Subcutaneous abdominal adipose tissue (tissue), 5 donors: ENCODE data around the gene SUSD4.

Source experiments
- H3K27ac ChIP-seq: one replicate; pipeline ENCODE4 v1.7.0; 2013; ENCODE audit warnings: low read depth, mild to moderate bottlenecking, inconsistent platforms, low read length, moderate library complexity
- H3K27me3 ChIP-seq, 5 donors: one replicate each; pipeline ENCODE4 v1.7.0; 2013; ENCODE audit warnings: low read length in 5 of 5, inconsistent platforms in 1 of 5; ENCODE audit not compliant: control insufficient read depth in 5 of 5, insufficient read depth in 4 of 5
- H3K36me3 ChIP-seq, 5 donors: one replicate each; pipeline ENCODE4 v1.7.0; 2013; ENCODE audit warnings: low read length in 5 of 5; ENCODE audit not compliant: control insufficient read depth in 5 of 5, insufficient read depth in 5 of 5
- H3K4me1 ChIP-seq, 5 donors: one replicate each; pipeline ENCODE4 v1.7.0; 2013; ENCODE audit warnings: low read length in 5 of 5, mild to moderate bottlenecking in 3 of 5, moderate library complexity in 1 of 5; ENCODE audit not compliant: control insufficient read depth in 5 of 5, insufficient read depth in 5 of 5
- H3K4me3 ChIP-seq, 5 donors: one replicate each; pipeline ENCODE4 v1.7.0; 2013; ENCODE audit warnings: low read length in 5 of 5, low read depth in 1 of 5
- H3K9ac ChIP-seq, 5 donors: one replicate each; pipeline ENCODE4 v1.7.0; 2013; ENCODE audit warnings: low read length in 5 of 5, mild to moderate bottlenecking in 4 of 5, moderate library complexity in 3 of 5
- H3K9me3 ChIP-seq, 5 donors: one replicate each; pipeline ENCODE4 v1.7.0; 2013; ENCODE audit warnings: low read length in 5 of 5; ENCODE audit not compliant: control insufficient read depth in 5 of 5
- donor health status: healthy.
- donor health status: healthy.
- donor health status: healthy.
- donor health status: healthy.
- donor health status: healthy.

The SUSD4 gene

GRCh38 chr1:223394706-223395105 lies 30.7 kb upstream of the SUSD4 start:
- no peak overlapping the region for H3K27ac ChIP-seq
- H3K9ac ChIP-seq, result no peak overlapping the region
- H3K36me3 ChIP-seq, result no peaks in the 10 kb centered on the region

GRCh38 chr1:223394242-223394641 lies 30.3 kb upstream of the SUSD4 start:
- Histone ChIP-seq H3K4me1 (peaks cover 0 to 8% (median 6%) of the 10 kb centered on the region in 5 donors), H3K9me3 (peaks cover 0 to 14% (median 0%) of the 10 kb centered on the region in 5 donors), H3K27me3 (peaks cover 10 to 43% (median 16%) of the 10 kb centered on the region in 5 donors), H3K4me3 (no peak overlapping the region), H3K9ac (no peak overlapping the region), H3K36me3 (no peaks in the 10 kb centered on the region), H3K27ac (no peak overlapping the region)

More at GRCh38 chr1:223394706-223395105, 30.7 kb upstream of the SUSD4 start:
- Histone ChIP-seq H3K4me3 (no peak overlapping the region), H3K9me3 (peaks cover 0 to 14% (median 0%) of the 10 kb centered on the region in 5 donors), H3K27me3 (peaks cover 7 to 39% (median 16%) of the 10 kb centered on the region in 5 donors), H3K4me1 (peaks cover 0 to 8% (median 6%) of the 10 kb centered on the region in 5 donors)

- Histone ChIP-seq H3K36me3 (no peaks in the 10 kb centered on the region), H3K4me1 (peaks cover 0 to 8% (median 6%) of the 10 kb centered on the region in 5 donors), H3K4me3 (peak within 1 kb of the TSS in 1 of 5 donors; percentile 10), H3K9me3 (peaks cover 0 to 14% (median 0%) of the 10 kb centered on the region in 5 donors), H3K9ac (no peak within 1 kb of the TSS), H3K27me3 (peaks cover 13 to 45% (median 16%) of the 10 kb centered on the region in 5 donors), H3K27ac (no peak within 1 kb of the TSS)
Observed at GRCh38 chr1:223393275-223394214, 29.6 kb upstream of the SUSD4 start, which contains the start of gene CCDC185. Gene CCDC185 (plus strand): TSS chr1:223393415. CDS start chr1:223393476, 61 bp downstream.

GRCh38 chr1:223390618-223391017 lies 26.6 kb upstream of the SUSD4 start:
- Histone ChIP-seq H3K27ac (no peak overlapping the region), H3K27me3 (peaks cover 13 to 45% (median 16%) of the 10 kb centered on the region in 5 donors), H3K4me1 (peaks cover 0 to 8% (median 6%) of the 10 kb centered on the region in 5 donors), H3K9ac (no peak overlapping the region), H3K36me3 (no peaks in the 10 kb centered on the region), H3K9me3 (peaks cover 0 to 14% (median 0%) of the 10 kb centered on the region in 5 donors), H3K4me3 (no peak overlapping the region)

GRCh38 chr1:223386013-223386412 lies 22.0 kb upstream of the SUSD4 start:
- H3K36me3 ChIP-seq, result no peaks in the 10 kb centered on the region
- H3K9me3 ChIP-seq, result peaks cover 0 to under 1% (median 0%) of the 10 kb centered on the region in 5 donors
- no peaks in the 10 kb centered on the region for H3K4me1 ChIP-seq
- H3K27me3 ChIP-seq, result peaks cover under 1 to 19% (median 5%) of the 10 kb centered on the region in 5 donors
- no peak overlapping the region for H3K27ac ChIP-seq
- H3K9ac ChIP-seq, result no peak overlapping the region
- H3K4me3 ChIP-seq, result no peak overlapping the region

- Histone ChIP-seq H3K27me3 (peaks cover 0 to 7% (median 0%) of the 10 kb centered on the region in 5 donors), H3K4me1 (no peaks in the 10 kb centered on the region), H3K9me3 (peaks cover 0 to 10% (median 9%) of the 10 kb centered on the region in 5 donors), H3K4me3 (no peak overlapping the region), H3K27ac (no peak overlapping the region), H3K9ac (no peak overlapping the region), H3K36me3 (no peaks in the 10 kb centered on the region)
Observed at GRCh38 chr1:223378754-223379153, 14.8 kb upstream of the SUSD4 start.

GRCh38 chr1:223374064-223374610 lies 10.2 kb upstream of the SUSD4 start:
- Histone ChIP-seq H3K4me3 (no peak overlapping the region), H3K36me3 (no peaks in the 10 kb centered on the region), H3K27me3 (peaks cover 0 to 3% (median 0%) of the 10 kb centered on the region in 5 donors), H3K4me1 (no peaks in the 10 kb centered on the region), H3K9me3 (peaks cover 0 to 10% (median 9%) of the 10 kb centered on the region in 5 donors), H3K27ac (no peak overlapping the region), H3K9ac (no peak overlapping the region)

GRCh38 chr1:223364685-223365382 lies 858 bp upstream of the SUSD4 start:
- Histone ChIP-seq H3K9me3 (no peaks in the 10 kb centered on the region), H3K27me3 (peaks cover 9 to 40% (median 18%) of the 10 kb centered on the region in 5 donors), H3K4me3 (peak overlapping the region in 4 of 5 donors; percentile 34 to 62 (median 54)), H3K36me3 (no peaks in the 10 kb centered on the region), H3K4me1 (peaks cover 0 to 20% (median 19%) of the 10 kb centered on the region in 5 donors), H3K9ac (no peak overlapping the region), H3K27ac (no peak overlapping the region)

- H3K9me3 ChIP-seq, result no peaks in the 10 kb centered on the region
- peaks cover 0 to 20% (median 19%) of the 10 kb centered on the region in 5 donors for H3K4me1 ChIP-seq
- H3K4me3 ChIP-seq, result peak overlapping the region in 4 of 5 donors; percentile 52 to 64 (median 58)
- H3K27me3 ChIP-seq, result peaks cover 9 to 40% (median 18%) of the 10 kb centered on the region in 5 donors
- no peak overlapping the region for H3K27ac ChIP-seq
- no peak overlapping the region for H3K9ac ChIP-seq
- no peaks in the 10 kb centered on the region for H3K36me3 ChIP-seq
Observed at GRCh38 chr1:223363057-223363855, 720 bp downstream of the SUSD4 start.
